ES-I3 (cell line): ENCODE measurements around the gene ZSCAN22.
A peak's percentile ranks its signal among the peaks of the same experiment; 100 is the strongest.

Source experiments
- H3K36me3 ChIP-seq: 2 replicates; pipeline ENCODE4 v1.6.1; 2013; ENCODE audit warnings: mild to moderate bottlenecking, low read length, control low read depth, moderate library complexity; ENCODE audit not compliant: insufficient read depth
- H3K4me1 ChIP-seq: 2 replicates; pipeline ENCODE4 v1.6.1; 2013; ENCODE audit warnings: mild to moderate bottlenecking, control low read depth, low read length; ENCODE audit not compliant: insufficient read depth
- H3K9ac ChIP-seq: 2 replicates; pipeline ENCODE4 v1.6.1; 2013; ENCODE audit warnings: low read depth, mild to moderate bottlenecking, low read length, moderate library complexity
- H3K9me3 ChIP-seq: 2 replicates; pipeline ENCODE4 v1.6.1; 2013; ENCODE audit warnings: mild to moderate bottlenecking, low read length, moderate library complexity; ENCODE audit not compliant: control insufficient read depth, insufficient read depth

ZSCAN22 gene

DNA sequence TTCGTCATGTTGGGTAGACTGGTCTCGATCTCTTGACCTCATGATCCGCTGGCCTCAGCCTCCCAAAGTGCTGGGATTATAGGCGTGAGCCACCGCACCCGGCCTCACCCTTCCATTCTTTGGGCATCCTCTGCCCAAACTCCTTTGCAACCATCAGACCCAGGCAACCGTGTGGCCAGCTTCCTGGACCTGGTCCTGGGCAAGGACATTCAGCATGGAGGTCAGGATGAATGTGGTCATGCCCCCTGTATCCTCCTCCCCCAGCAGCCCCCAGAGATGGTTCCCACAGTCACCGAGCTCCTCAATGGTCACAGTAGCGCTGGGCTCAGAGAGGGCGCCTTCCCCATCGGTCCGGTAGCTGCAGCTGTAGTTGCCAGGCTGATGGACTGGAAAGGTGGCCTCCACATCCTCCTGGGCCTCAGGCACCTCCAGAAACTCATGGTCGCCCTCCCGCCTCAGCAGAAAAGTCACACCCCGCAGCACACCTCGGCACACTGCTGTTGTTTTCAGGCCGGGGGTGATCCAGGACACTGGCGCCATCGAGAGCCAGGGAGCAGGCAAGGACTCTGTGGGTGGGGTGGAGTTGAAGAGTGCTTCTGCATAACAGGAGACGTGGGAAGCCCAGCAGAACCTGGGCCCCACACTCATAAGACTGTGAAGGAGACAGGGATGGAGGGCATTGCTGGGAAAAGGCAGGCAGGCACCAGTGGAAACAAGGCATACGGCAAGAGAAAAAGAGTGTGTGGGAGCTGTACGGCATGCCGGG is 25.4 kb downstream of the ZSCAN22 start:
- Histone ChIP-seq H3K9ac (no peak overlapping the region), H3K9me3 (no peaks in the 10 kb centered on the region), H3K4me1 (no peaks in the 10 kb centered on the region), H3K36me3 (no peaks in the 10 kb centered on the region)

DNA sequence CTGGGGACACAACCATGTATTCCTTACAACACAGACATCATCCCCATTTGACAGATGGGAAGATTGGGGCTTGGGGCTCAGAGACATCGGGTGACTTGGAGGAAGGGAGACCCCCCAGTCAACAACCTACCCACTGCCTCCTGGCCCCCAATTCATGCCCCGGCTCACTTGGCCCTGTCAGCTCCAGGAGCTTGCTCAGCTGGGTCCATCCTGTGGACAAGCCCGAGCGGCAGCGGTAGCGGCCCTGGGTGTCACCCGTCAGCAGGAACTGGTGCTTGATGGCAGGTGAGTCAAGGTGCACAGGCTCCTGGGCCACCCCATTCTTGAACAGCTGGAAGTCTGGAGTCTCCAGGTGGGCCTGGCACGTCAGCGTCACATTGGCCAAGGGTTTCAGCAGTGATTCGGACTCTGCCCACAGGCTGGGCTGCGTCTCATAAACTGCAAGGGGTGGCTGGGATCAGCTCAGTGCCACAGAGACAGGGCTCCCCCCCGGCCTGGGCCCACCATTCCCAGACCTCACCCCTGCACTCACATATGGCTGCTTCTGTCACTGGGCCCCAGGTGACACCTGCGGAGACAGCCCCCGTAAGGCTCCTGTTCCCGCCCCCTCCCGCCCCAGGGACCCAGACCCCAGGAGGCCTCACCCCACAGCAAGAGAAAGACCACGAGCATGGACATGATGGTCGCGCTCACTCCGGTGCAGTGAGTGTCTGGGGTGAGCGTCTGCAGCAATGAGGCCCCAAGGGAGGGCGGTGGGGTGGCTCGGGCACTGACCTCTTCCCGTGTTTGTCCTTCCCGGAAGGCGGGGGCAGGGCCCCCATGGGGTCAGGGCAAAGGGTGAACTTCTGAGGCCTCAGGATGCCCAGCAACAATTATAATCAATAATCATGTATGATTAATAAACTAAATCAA is 26.2 kb downstream of the ZSCAN22 start, which contains the start of gene A1BG:
TSS of gene A1BG (minus strand) at position 733 of the 912 bp plus-strand sequence. CDS start at position 678, 55 bp downstream.
- no peak within 1 kb of the TSS for H3K9ac ChIP-seq
- no peaks in the 10 kb centered on the region for H3K9me3 ChIP-seq
- H3K4me1 ChIP-seq = no peaks in the 10 kb centered on the region; the same call in 1 of the 2 replicates
- no peaks in the 10 kb centered on the region for H3K36me3 ChIP-seq

DNA sequence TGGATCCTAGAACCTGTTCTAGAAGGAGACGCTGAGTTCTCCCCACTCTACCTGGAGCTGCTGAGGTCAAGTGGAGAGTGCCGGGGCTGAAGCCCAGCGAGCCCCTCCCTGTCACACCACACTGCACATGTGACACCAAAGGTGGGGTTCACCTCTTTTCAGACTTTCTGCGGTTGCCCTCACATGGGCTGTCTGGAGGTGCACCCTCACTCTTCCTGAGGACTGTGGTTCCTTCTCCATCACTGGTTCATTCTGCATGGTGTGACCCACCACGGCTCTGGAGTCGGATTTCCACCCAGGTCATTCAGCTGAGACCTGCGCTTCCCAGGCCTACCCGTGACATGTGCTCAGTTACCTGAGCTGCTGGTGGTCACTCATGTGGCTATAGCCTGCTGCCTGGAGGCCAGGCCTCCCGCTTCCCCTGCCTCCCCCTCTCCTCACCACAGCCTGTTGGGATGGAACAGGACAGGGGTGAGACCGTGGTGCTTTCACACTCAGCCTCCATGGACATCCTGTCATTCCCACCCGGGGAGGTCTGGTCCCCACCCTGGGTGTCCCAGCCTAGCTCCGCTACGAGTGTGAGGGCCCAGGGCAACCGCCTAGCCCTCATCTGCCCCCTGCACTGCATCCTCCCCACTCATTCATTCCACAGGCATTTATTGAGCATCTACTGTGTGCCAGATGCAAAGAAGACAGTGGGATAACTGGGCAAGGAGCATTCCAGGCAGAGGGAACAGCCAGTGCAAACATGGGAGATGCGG is 27.1 kb downstream of the ZSCAN22 start:
- no peak overlapping the region for H3K9ac ChIP-seq

DNA sequence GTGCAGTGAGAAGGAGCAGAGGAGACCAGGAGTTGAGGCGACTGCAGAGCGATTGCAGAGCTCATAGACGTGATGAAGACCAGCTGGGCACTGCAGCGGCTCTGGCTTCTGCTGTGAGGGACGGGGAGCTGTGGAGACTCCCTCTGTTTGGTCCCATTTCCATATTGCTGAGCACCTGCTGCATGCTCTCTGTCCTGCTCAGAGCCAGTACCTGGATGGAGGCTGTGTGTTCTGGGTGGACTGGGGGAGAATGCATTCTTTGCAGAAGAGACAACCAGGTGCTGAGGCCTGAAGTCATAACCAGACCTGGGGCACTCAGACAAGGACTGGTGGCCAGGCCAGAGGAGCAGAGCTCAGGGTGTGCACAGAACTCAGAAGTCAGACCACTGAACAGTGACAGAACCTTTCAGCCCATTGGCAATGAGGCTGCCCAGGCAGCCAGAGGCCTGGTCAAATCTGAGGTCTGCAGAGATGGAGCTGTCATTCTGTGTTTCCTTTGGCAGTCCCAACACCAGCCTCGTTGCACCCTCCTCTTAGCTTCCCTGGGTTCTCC is 27.8 kb downstream of the ZSCAN22 start:
- H3K9ac ChIP-seq = no peak overlapping the region

More for the DNA sequence above, 27.1 kb downstream of the ZSCAN22 start:
- Histone ChIP-seq H3K36me3 (no peaks in the 10 kb centered on the region), H3K4me1 (no peaks in the 10 kb centered on the region; the same call in 1 of the 2 replicates), H3K9me3 (no peaks in the 10 kb centered on the region)

DNA sequence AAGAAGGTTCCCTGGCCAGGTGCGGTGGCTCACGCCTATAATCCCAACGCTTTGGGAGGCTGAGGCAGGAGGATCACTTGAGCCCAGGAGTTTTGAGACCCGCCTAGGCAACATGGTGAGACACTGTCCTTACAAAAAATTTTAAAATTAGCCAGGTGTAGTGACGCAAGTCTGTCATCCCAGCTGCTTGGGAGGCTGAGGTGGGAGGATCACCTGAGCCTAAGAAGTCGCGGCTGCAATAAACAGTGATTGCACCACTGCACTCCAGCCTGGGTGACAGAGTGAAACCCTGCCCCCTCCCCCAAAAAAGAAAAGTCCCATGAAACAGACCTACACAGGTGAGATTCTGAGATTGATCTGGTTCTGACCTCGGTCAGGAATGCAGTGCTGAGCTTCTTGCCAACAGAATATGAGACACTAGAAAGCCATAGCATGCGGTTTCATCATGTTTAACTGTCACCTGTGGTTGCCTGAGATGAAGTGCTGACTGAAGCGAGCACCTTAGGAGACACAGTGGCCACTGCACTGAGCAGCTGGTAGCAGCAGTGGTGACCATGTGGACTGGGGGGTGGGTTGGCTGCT is 28.5 kb downstream of the ZSCAN22 start:
- no peaks in the 10 kb centered on the region; the same call in 1 of the 2 replicates for H3K4me1 ChIP-seq
- no peaks in the 10 kb centered on the region for H3K36me3 ChIP-seq
- H3K9me3 ChIP-seq = no peaks in the 10 kb centered on the region
- no peak overlapping the region for H3K9ac ChIP-seq

More for the DNA sequence above, 27.8 kb downstream of the ZSCAN22 start:
- Histone ChIP-seq H3K36me3 (no peaks in the 10 kb centered on the region), H3K4me1 (no peaks in the 10 kb centered on the region; the same call in 1 of the 2 replicates), H3K9me3 (no peaks in the 10 kb centered on the region)

DNA sequence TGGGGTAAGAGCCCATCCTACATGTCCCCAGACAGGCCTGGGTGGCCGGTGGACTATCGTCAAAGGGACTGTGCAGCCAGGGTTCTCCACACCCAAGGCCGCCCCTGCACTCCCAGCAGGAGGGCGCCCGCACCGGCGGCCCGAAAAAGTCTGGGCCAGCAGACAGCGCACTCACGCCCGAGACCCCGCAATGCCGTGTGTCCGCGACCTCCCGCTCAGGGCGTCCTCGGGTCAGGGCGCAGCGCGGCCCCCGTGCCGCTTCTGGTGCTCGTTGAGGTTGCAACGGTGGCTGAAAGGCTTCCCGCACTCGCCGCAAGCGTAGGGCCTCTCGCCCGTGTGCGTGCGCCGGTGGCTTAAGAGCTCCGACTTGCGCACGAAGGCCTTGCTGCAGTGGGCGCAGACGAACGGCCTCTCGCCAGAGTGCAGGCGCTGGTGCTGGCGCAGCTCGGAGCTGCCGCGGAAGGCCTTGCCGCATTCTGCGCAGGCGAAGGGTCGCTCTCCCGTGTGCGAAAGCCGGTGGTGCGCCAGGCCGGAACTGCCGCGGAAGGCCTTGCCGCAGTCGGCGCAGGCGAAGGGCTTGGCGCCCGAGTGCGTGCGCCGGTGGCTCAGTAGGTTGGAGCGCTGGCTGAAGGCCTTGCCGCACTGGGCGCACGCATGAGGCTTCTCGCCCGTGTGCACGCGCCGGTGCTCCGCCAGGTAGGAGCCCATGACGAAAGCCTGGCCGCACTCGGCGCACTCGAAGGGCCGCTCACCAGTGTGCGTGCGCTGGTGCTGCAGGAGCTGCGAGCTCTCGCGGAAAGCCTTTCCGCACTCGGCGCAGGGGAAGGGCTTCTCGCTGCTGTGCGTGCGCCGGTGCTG is 29.3 kb downstream of the ZSCAN22 start:
- Histone ChIP-seq H3K9ac (no peak overlapping the region), H3K36me3 (no peaks in the 10 kb centered on the region), H3K9me3 (no peaks in the 10 kb centered on the region), H3K4me1 (no peaks in the 10 kb centered on the region; the same call in 1 of the 2 replicates)

DNA sequence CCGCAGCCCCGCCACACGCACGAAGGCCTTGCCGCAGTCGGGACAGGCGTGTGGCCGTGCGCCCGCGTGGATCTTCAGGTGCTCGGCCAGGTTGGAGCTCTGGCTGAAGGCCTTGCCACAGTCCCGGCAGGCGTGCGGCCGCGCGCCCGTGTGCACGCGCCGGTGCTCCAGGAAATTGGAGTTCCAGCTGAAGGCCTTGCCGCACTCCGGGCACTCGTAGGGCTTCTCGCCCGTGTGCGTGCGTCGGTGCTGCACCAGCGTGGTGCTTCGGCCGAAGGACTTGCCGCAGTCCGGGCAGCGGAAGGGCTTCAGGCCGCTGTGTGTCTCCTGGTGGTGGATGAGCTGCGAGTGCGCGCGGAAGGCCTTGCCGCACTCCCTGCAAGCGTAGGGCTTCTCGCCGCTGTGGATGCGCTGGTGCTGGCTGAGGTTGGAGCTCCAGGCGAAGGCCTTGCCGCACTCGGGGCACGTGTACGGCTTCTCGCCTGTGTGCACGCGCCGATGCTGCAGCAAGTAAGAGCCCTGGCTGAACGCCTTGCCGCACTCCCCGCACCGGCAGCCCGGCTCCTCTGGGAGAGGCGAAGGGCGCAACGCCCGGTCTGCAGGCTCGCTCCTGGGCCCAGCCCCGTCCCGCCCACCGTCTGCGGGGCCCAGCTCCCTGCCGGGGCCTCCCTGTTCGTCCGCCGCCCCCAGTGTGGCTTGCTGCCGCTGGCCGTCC is 30.1 kb downstream of the ZSCAN22 start:
- Histone ChIP-seq H3K9ac (no peak overlapping the region), H3K36me3 (no peaks in the 10 kb centered on the region), H3K4me1 (no peaks in the 10 kb centered on the region; the same call in 1 of the 2 replicates), H3K9me3 (no peaks in the 10 kb centered on the region)

DNA sequence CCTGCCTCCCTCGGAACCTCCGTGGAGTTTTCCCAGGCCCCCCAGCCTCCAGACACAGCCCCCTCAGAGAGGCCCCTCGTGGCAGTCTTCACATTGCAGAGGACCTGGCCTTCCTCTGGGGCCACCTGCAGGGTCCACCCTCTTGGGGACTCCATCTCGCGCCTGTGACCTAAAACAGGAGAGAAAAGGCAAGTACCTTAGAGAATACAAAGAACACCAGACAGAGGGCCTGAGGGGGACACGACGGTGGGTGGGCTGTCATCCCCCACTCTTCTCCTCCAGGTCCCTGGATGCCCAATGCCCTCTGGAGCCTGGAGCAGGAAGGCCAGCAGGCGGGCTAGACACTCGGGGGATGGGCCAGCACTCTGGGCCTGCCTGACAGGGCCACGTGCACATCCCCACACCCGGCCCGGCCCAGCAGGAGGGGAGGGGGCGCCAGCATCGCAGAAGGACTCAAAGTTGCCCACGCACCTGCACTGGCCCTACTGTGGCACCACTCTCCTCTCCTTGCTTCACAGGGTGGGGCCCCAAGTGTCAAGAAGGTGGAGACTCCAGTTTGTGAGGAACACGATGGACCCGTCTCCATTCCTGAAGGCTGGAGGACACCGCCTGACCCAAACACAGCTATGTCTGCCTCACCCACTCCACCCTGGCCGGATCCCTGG is 30.8 kb downstream of the ZSCAN22 start:
- Histone ChIP-seq H3K4me1 (no peaks in the 10 kb centered on the region; the same call in 1 of the 2 replicates), H3K9me3 (no peaks in the 10 kb centered on the region), H3K9ac (no peak overlapping the region), H3K36me3 (no peaks in the 10 kb centered on the region)

DNA sequence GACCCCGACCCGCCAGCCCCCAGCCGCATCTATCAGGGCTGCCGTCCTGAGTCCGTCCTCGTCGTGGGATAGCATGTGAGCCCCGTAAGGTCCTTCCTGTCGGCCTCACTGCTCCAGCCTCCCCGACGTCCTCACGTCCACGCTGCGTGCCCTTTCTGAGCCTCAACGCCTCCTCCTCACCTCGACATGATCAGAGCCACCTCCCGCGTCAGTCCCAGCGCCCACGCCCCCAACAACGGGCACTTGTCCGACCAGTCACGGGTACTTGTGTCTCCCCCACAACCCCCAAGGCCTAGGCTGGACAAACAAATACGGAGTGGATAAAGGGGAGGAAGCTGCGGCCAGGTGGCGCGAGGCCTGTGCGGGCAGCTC is 35.1 kb downstream of the ZSCAN22 start:
- peak overlapping the region; percentile 82 for H3K9ac ChIP-seq
- no peaks in the 10 kb centered on the region for H3K36me3 ChIP-seq
- H3K9me3 ChIP-seq = no peaks in the 10 kb centered on the region
- no peaks in the 10 kb centered on the region; the same call in 1 of the 2 replicates for H3K4me1 ChIP-seq

DNA sequence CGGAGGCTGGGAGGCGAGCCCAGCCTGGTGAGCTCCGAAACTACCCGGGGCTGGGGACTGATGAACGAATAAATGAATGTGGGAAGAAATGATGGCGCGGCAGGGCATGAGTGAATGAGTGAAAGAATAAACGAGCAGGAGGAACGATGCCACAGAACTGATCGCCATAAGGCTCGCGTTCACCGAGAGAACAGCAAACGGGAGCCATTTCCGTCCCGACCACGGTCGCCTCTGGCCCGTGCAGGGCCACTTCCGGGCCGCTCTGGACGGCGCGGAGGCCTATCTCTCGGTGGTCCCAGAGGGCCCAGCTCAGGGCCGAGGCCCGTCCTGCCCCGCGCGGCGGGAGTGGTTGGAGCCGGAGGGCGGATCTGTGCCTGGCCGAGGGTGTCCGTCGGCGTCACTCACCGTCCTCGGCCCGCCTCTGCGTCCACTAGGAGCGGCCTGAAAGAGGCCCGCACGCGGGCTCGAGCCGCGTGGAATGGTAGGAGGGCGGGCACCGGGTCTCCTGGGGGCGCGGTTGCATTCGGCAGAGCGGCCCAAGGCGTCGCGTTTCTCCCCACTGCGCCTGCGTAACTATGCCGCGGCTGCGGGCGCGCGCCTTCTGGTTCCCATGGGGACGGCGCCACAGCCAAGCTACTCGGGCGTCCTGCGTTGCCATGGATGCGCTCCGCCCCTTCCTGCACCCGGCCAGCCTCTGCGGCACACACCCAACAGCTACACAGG is 35.6 kb downstream of the ZSCAN22 start, which contains the start of gene ZNF497:
TSS of gene ZNF497 (minus strand) at position 480 of the 723 bp plus-strand sequence. CDS start 5,116 bp downstream, outside the sequence.
- Histone ChIP-seq H3K9me3 (no peaks in the 10 kb centered on the region), H3K4me1 (no peaks in the 10 kb centered on the region; the same call in 1 of the 2 replicates), H3K9ac (peak within 1 kb of the TSS; percentile 82), H3K36me3 (no peaks in the 10 kb centered on the region)

DNA sequence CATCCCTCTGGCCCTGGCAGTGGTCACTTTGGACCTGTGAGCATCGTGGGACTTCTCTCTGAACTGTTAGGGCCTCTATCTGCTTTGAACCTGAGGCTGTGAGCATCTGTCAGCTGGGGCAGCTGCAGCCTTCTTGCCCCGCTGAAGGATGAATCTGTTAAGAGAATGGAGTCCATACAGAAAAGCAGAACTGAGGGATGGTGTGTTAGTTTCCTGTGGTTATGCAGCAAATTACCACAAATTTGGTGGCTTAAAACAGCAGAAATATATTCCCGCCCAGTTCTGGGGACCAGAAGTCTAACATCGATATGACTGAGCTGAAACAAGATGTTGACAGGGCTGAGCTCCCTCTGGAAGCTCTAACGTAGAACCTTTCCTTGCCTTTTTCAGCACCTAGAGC is 37.4 kb downstream of the ZSCAN22 start:
- no peaks in the 10 kb centered on the region for H3K9me3 ChIP-seq
- no peak overlapping the region for H3K9ac ChIP-seq
- no peaks in the 10 kb centered on the region for H3K36me3 ChIP-seq
- no peaks in the 10 kb centered on the region for H3K4me1 ChIP-seq
